Adipocyte (in vitro differentiated cells): ENCODE measurements around the gene RHEX.
A peak's percentile ranks its signal among the peaks of the same experiment; 100 is the strongest.
"Not testable (repeated sequence)": the region's sequence is repeated elsewhere in the genome, so short reads cannot be mapped to it uniquely, and the experiment has no call there.

ENCODE experiments used
- DNase-seq: peaks from one replicate; pipeline ENCODE4 v3.0.0-alpha.2; 2015; ENCODE audit warnings: low read depth
- H3K27me3 ChIP-seq: replicated peaks from 2 replicates; pipeline ENCODE4 v1.7.0; 2013; ENCODE audit warnings: mild to moderate bottlenecking, low read length, moderate library complexity; ENCODE audit not compliant: control insufficient read depth, insufficient read depth
- H3K36me3 ChIP-seq: 2 replicates; pipeline ENCODE4 v1.7.0; 2013; ENCODE audit warnings: low read length, mild to moderate bottlenecking, moderate library complexity; ENCODE audit not compliant: control insufficient read depth, insufficient read depth, severe bottlenecking
- H3K4me1 ChIP-seq: 2 replicates; pipeline ENCODE4 v1.7.0; 2013; ENCODE audit warnings: mild to moderate bottlenecking, low read length, moderate library complexity; ENCODE audit not compliant: control insufficient read depth, insufficient read depth
- H3K4me3 ChIP-seq: 2 replicates; pipeline ENCODE4 v1.7.0; 2013; ENCODE audit warnings: mild to moderate bottlenecking, low read length, moderate library complexity
- H3K9ac ChIP-seq: 2 replicates; pipeline ENCODE4 v1.7.0; 2013; ENCODE audit warnings: mild to moderate bottlenecking, low read length, moderate library complexity
- H3K9me3 ChIP-seq: 2 replicates; pipeline ENCODE4 v1.7.0; 2013; ENCODE audit warnings: mild to moderate bottlenecking, low read length, moderate library complexity; ENCODE audit not compliant: control insufficient read depth

RHEX gene

GRCh38 chr1:206062464-206062863 lies 9.5 kb downstream of the RHEX start:
- DNase-seq, result no peak
- peaks cover 6% of the 10 kb centered on the region for H3K9me3 ChIP-seq
- no peaks in the 10 kb centered on the region for H3K36me3 ChIP-seq
- peaks cover 25% of the 10 kb centered on the region for H3K27me3 ChIP-seq
- no peak overlapping the region for H3K4me3 ChIP-seq
- H3K4me1 ChIP-seq, result peaks cover 3% of the 10 kb centered on the region
- no peak overlapping the region for H3K9ac ChIP-seq

- H3K4me3 ChIP-seq, H3K9ac ChIP-seq, H3K4me1 ChIP-seq, H3K36me3 ChIP-seq, DNase-seq, H3K9me3 ChIP-seq: not testable (repeated sequence)
- peaks cover 33% of the 10 kb centered on the region for H3K27me3 ChIP-seq
These were observed 11.0 kb downstream of the RHEX start for GRCh38 chr1:206064001-206064400.

GRCh38 chr1:206064501-206064900 lies 11.5 kb downstream of the RHEX start:
- peaks cover 36% of the 10 kb centered on the region for H3K27me3 ChIP-seq
- H3K36me3 ChIP-seq, H3K9me3 ChIP-seq: not testable (repeated sequence)

GRCh38 chr1:206065547-206066145 lies 12.7 kb downstream of the RHEX start:
- H3K36me3 ChIP-seq, result no peaks in the 10 kb centered on the region
- no peak overlapping the region for H3K9ac ChIP-seq
- no peak overlapping the region for H3K4me3 ChIP-seq
- H3K4me1 ChIP-seq, result peaks cover 5% of the 10 kb centered on the region
- DNase-seq, result no peak
- H3K27me3 ChIP-seq, result peaks cover 26% of the 10 kb centered on the region
- no peaks in the 10 kb centered on the region for H3K9me3 ChIP-seq

More at GRCh38 chr1:206064501-206064900, 11.5 kb downstream of the RHEX start:
- DNase-seq, H3K9ac ChIP-seq, H3K4me3 ChIP-seq, H3K4me1 ChIP-seq: not testable (repeated sequence)

- Histone ChIP-seq H3K36me3 (no peaks in the 10 kb centered on the region), H3K9me3 (no peaks in the 10 kb centered on the region), H3K4me1 (peaks cover 5% of the 10 kb centered on the region), H3K9ac (no peak overlapping the region), H3K27me3 (peaks cover 19% of the 10 kb centered on the region), H3K4me3 (no peak overlapping the region)
- DNase-seq, result no peak
These were observed 13.7 kb downstream of the RHEX start for GRCh38 chr1:206066479-206067171.

GRCh38 chr1:206067486-206068227 lies 14.7 kb downstream of the RHEX start:
- H3K4me1 ChIP-seq, result peaks cover 5% of the 10 kb centered on the region
- H3K36me3 ChIP-seq, result no peaks in the 10 kb centered on the region
- no peaks in the 10 kb centered on the region for H3K9me3 ChIP-seq
- H3K27me3 ChIP-seq, result peaks cover 16% of the 10 kb centered on the region
- no peak overlapping the region for H3K4me3 ChIP-seq
- no peak overlapping the region for H3K9ac ChIP-seq
- DNase-seq, result no peak

- DNase-seq, result no peak
- Histone ChIP-seq H3K9me3 (no peaks in the 10 kb centered on the region), H3K9ac (no peak overlapping the region), H3K27me3 (peaks cover 12% of the 10 kb centered on the region), H3K4me1 (peaks cover 5% of the 10 kb centered on the region), H3K36me3 (no peaks in the 10 kb centered on the region), H3K4me3 (no peak overlapping the region)
These were observed 15.3 kb downstream of the RHEX start for GRCh38 chr1:206068314-206068713.

GRCh38 chr1:206070627-206071304 lies 17.8 kb downstream of the RHEX start:
- no peak for DNase-seq
- Histone ChIP-seq H3K4me3 (no peak overlapping the region), H3K9ac (no peak overlapping the region), H3K9me3 (no peaks in the 10 kb centered on the region), H3K27me3 (peaks cover 12% of the 10 kb centered on the region), H3K36me3 (no peaks in the 10 kb centered on the region), H3K4me1 (peaks cover 5% of the 10 kb centered on the region)

GRCh38 chr1:206074839-206075238 lies 21.9 kb downstream of the RHEX start:
- no peaks in the 10 kb centered on the region for H3K9me3 ChIP-seq
- DNase-seq, result no peak
- no peak overlapping the region for H3K9ac ChIP-seq
- H3K4me1 ChIP-seq, result no peaks in the 10 kb centered on the region
- no peaks in the 10 kb centered on the region for H3K27me3 ChIP-seq
- no peaks in the 10 kb centered on the region for H3K36me3 ChIP-seq
- H3K4me3 ChIP-seq, result no peak overlapping the region

GRCh38 chr1:206075786-206076755 lies 23.1 kb downstream of the RHEX start:
- Histone ChIP-seq H3K9me3 (no peaks in the 10 kb centered on the region), H3K9ac (no peak overlapping the region), H3K4me1 (no peaks in the 10 kb centered on the region), H3K36me3 (no peaks in the 10 kb centered on the region), H3K4me3 (no peak overlapping the region), H3K27me3 (peaks cover 4% of the 10 kb centered on the region)
- DNase-seq, result peak; percentile 35
